OCI-LY7 (cell line): ENCODE data around the gene TP53RK. TPM values are rescaled to one million over a fixed set of nuclear protein-coding genes. Genes with fewer than 3 reads are reported as not detected.

Experiments used
- BruUV-seq: library from RNA; stranded (reverse); fragments of 400-500 nt; replicated peaks from 2 replicates; lab custom pipeline; 2021; lab: Mats Ljungman, UMichigan
- CTCF ChIA-PET: fragments of 300-600 bp; sonication (Branson Sonifier 250); formaldehyde crosslinking; loops from one replicate; lab custom pipeline; 2022; ENCODE audit warnings: antibody characterized with exemption; ENCODE audit not compliant: unreplicated experiment; lab: Charles Lee
- POLR2A ChIA-PET: fragments of 300-600 bp; sonication (Branson Sonifier 250); formaldehyde crosslinking; loops from one replicate; lab custom pipeline; 2022; ENCODE audit warnings: antibody characterized with exemption; lab: Charles Lee
- DNase-seq: peaks from one replicate; pipeline ENCODE4 v3.0.0-alpha.2; 2015; ENCODE audit warnings: low spot score
- H2AFZ ChIP-seq: fragments of 200-600 bp; sonication (generic), shearing (Covaris generic); 2 replicates; pipeline ENCODE4 v1.6.1; 2014; ENCODE audit warnings: mild to moderate bottlenecking, antibody characterized with exemption, low read length, moderate library complexity
- H3K27ac ChIP-seq: fragments of 200-600 bp; sonication (generic); 2 replicates; pipeline ENCODE4 v1.5.1; 2014; ENCODE audit warnings: mixed run types, low read depth, mild to moderate bottlenecking, moderate library complexity, low read length, inconsistent platforms; ENCODE audit not compliant: poor library complexity, severe bottlenecking
- H3K36me3 ChIP-seq: fragments of 200-600 bp; sonication (generic); 2 replicates; pipeline ENCODE4 v1.6.1; 2014; ENCODE audit warnings: mild to moderate bottlenecking, antibody characterized with exemption, low read length, moderate library complexity, mixed read lengths; ENCODE audit not compliant: insufficient read depth
- H3K4me1 ChIP-seq: fragments of 200-600 bp; sonication (generic); 2 replicates; pipeline ENCODE4 v1.5.1; 2014; ENCODE audit warnings: mild to moderate bottlenecking, low read length; ENCODE audit not compliant: insufficient read depth, poor library complexity, severe bottlenecking
- H3K4me2 ChIP-seq: fragments of 200-600 bp; sonication (generic); 2 replicates; pipeline ENCODE4 v1.6.1; 2014; ENCODE audit warnings: mild to moderate bottlenecking, low read length
- H3K4me3 ChIP-seq: fragments of 200-600 bp; sonication (generic); 2 replicates; pipeline ENCODE4 v1.5.1; 2014; ENCODE audit warnings: mild to moderate bottlenecking, low read depth, low read length; ENCODE audit not compliant: poor library complexity, severe bottlenecking
- H3K79me2 ChIP-seq: fragments of 200-600 bp; sonication (generic); 2 replicates; pipeline ENCODE4 v1.6.1; 2016; ENCODE audit warnings: low read depth, mild to moderate bottlenecking, low read length, moderate library complexity, mixed read lengths; ENCODE audit not compliant: insufficient read depth
- H3K9me2 ChIP-seq: fragments of 200-600 bp; sonication (generic); 2 replicates; pipeline ENCODE4 v1.6.1; 2016; ENCODE audit warnings: mild to moderate bottlenecking, low read length, mixed read lengths; ENCODE audit not compliant: insufficient read depth
- H3K9me3 ChIP-seq: fragments of 200-600 bp; sonication (generic); 2 replicates; pipeline ENCODE4 v1.6.1; 2014; ENCODE audit warnings: mild to moderate bottlenecking, mixed run types, low read length, mixed read lengths
- H4K20me1 ChIP-seq: fragments of 200-600 bp; sonication (generic); 2 replicates; pipeline ENCODE4 v1.6.1; 2014; ENCODE audit warnings: mild to moderate bottlenecking, antibody characterized with exemption, low read length, moderate library complexity, mixed read lengths; ENCODE audit not compliant: insufficient read depth
- CTCF ChIP-seq: fragments of 200-600 bp; sonication (generic); conservative IDR thresholded peaks from 2 replicates; pipeline ENCODE4 v1.5.1; 2014; ENCODE audit warnings: mild to moderate bottlenecking, antibody characterized with exemption, low read length, moderate library complexity, mixed read lengths
- EZH2phosphoT487 ChIP-seq: fragments of 200-600 bp; sonication (generic); IDR thresholded peaks from 2 replicates; pipeline ENCODE4 v1.6.1; 2018; ENCODE audit warnings: low read depth, borderline replicate concordance, mild to moderate bottlenecking, mixed run types, antibody characterized with exemption, low read length, moderate library complexity, mixed read lengths
- intact Hi-C: fragments of 100-400 bp; cut with micrococcal nuclease; formaldehyde crosslinking; loops from one replicate; pipeline ENCODE4 v1.10.0; 2022; ENCODE audit not compliant: unreplicated experiment
- total RNA-seq, 2 experiments: library from RNA; depleted of rRNA in 1 of 2; stranded (reverse); fragments of >200 nt in 1 of 2; shearing (Covaris generic) in 1 of 2; gene quantifications; 2 replicates each; pipeline ENCODE4 v1.2.3, GENCODE V29; 2014 to 2022

TP53RK gene
- total RNA-seq, 2 experiments from 2014 or later = 18.6 to 32.9 TPM

DNA sequence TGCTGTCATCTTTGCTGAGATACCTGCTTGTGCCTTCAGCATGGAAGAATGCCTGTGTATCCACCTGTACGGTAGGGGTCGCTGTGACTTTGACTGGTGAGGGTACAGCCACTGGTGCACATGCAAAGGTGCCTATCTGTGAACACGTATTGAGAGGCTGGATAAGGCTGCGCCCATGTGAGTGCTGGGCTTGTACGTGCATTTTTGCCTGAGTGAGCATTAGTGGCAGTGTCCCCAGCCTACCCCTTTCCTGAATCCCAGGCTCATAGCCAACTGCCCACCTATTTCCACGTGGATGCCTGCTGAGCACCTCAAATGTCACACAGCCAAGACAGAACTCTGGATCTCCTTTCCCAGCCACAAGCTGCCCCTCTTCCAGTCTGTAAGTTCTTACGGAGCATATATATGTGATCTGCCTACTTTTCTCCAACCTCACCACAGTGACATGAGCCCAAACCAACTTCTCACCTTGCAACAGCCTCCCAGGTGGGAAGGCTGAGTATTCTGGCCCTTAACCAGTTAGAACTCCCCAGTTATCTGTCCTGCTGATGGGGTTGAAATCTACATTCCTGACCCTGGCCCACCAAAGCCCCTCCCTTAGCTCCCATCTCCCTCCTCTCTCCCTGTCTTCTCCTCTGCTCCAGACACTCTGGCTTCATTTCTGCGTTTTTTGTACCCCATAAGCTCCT is 19.1 kb upstream of the TP53RK start:
- POLR2A ChIA-PET = no interaction called here
- H2AFZ ChIP-seq = no peak overlapping the region
- intact Hi-C loops = no loop called here

GRCh38 chr20:46706242-46706641 is 17.0 kb upstream of the TP53RK start:
- Histone ChIP-seq H2AFZ (no peak overlapping the region), H4K20me1 (no peaks in the 10 kb centered on the region), H3K36me3 (no peaks in the 10 kb centered on the region), H3K79me2 (no peaks in the 10 kb centered on the region), H3K4me1 (no peaks in the 10 kb centered on the region), H3K9me2 (no peaks in the 10 kb centered on the region), H3K27ac (no peak overlapping the region), H3K9me3 (peaks cover 23% of the 10 kb centered on the region; the same call in 1 of the 2 replicates), H3K4me3 (no peak overlapping the region), H3K4me2 (no peak overlapping the region)
- ChIA-PET POLR2A (no interaction called here), CTCF (no interaction called here)
- intact Hi-C loops = no loop called here
- no TSS peak for BruUV-seq
- no peak for TF ChIP-seq EZH2phosphoT487
- no peak for DNase-seq

More for the DNA sequence above, 19.1 kb upstream of the TP53RK start:
- H3K4me1 ChIP-seq = no peaks in the 10 kb centered on the region
- H3K79me2 ChIP-seq = no peaks in the 10 kb centered on the region
- H3K9me2 ChIP-seq = no peaks in the 10 kb centered on the region
- H3K36me3 ChIP-seq = no peaks in the 10 kb centered on the region
- DNase-seq = no peak
- no TSS peak for BruUV-seq
- peaks cover 23% of the 10 kb centered on the region; the same call in 1 of the 2 replicates for H3K9me3 ChIP-seq
- no peak for TF ChIP-seq EZH2phosphoT487
- TF ChIP-seq CTCF = no peak
- H3K27ac ChIP-seq = no peak overlapping the region
- H3K4me3 ChIP-seq = no peak overlapping the region
- H3K4me2 ChIP-seq = no peak overlapping the region
- CTCF ChIA-PET = no interaction called here
- H4K20me1 ChIP-seq = no peaks in the 10 kb centered on the region

- Histone ChIP-seq H3K4me3 (no peak overlapping the region), H3K79me2 (no peaks in the 10 kb centered on the region), H3K9me3 (peaks cover 23% of the 10 kb centered on the region; the same call in 1 of the 2 replicates), H3K36me3 (no peaks in the 10 kb centered on the region), H3K27ac (no peak overlapping the region), H4K20me1 (no peaks in the 10 kb centered on the region), H2AFZ (no peak overlapping the region), H3K4me1 (no peaks in the 10 kb centered on the region), H3K4me2 (no peak overlapping the region), H3K9me2 (no peaks in the 10 kb centered on the region)
- DNase-seq = no peak
- TF ChIP-seq EZH2phosphoT487 (no peak), CTCF (no peak)
- ChIA-PET POLR2A (no interaction called here), CTCF (interaction anchor here (0.5 kb wide), 1 partner anchor 936 kb away, joined by 3 read pairs; no protein-coding TSS in a partner anchor)
- BruUV-seq = no TSS peak
- intact Hi-C loops = no loop called here
Observed at GRCh38 chr20:46705378-46705729, 16.1 kb upstream of the TP53RK start.
